ENCODE results near the gene UBXN1.
"Not testable (repeated sequence)": the region's sequence is repeated elsewhere in the genome, so short reads cannot be mapped to it uniquely, and the experiment has no call there.

UBXN1 gene

DNA sequence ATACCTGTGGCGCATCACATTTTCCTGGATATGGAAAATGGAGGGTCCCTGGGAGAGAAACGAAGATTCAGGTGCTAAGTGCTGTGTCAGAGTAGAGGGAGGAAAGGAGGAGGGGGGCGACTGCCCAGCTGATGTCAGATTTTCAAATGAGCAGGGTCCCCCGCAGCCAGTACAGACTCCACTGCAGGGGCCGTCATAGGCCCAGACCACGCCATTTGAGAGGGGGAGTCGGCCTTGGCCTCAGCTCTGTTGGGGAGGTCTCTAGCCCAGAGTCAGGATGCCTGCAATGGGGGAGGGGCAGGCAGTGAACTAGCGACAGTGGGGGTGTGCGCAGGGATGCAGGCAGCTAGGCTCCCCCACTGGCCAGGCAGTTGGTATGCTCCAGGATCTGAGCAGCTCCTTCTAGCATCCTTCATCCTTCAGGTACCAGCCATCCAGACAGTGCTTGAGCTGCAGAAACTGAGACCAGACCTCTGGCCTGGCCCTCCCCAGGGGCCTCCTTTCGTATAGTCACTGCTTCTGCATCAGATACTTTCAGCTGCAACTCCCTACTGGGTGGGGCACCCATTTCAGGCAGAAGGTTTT lies 28.5 kb upstream of the UBXN1 start, which contains the start of the genes BSCL2 and GNG3:
Gene BSCL2 (minus strand): TSS at position 148 of the 585 bp plus-strand sequence. CDS start 229 bp downstream, outside the sequence.
Gene GNG3 (plus strand): TSS at position 400 of the 585 bp plus-strand sequence. CDS start 620 bp downstream, outside the sequence.
- no peak for DNase-seq

DNA sequence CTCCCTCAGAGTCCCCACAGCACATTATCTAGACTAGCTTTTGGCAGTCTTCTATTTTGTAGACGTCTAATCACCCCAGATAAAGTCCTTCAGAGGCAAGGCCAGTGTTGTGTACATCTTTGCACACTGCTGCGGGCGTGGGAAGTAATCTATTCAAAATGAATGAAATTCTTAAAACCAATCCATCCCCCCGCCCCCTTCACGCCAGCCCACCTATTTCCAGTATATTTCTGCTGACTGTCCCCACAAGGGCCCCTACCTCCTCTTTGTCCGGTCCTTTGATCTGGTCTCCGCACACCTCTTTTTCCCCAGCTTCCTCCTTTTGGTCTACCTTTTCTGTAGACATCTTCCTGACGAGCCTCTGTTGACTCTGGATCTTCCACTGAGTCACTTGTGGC lies 28.0 kb upstream of the UBXN1 start:
- DNase-seq: no peak

DNA sequence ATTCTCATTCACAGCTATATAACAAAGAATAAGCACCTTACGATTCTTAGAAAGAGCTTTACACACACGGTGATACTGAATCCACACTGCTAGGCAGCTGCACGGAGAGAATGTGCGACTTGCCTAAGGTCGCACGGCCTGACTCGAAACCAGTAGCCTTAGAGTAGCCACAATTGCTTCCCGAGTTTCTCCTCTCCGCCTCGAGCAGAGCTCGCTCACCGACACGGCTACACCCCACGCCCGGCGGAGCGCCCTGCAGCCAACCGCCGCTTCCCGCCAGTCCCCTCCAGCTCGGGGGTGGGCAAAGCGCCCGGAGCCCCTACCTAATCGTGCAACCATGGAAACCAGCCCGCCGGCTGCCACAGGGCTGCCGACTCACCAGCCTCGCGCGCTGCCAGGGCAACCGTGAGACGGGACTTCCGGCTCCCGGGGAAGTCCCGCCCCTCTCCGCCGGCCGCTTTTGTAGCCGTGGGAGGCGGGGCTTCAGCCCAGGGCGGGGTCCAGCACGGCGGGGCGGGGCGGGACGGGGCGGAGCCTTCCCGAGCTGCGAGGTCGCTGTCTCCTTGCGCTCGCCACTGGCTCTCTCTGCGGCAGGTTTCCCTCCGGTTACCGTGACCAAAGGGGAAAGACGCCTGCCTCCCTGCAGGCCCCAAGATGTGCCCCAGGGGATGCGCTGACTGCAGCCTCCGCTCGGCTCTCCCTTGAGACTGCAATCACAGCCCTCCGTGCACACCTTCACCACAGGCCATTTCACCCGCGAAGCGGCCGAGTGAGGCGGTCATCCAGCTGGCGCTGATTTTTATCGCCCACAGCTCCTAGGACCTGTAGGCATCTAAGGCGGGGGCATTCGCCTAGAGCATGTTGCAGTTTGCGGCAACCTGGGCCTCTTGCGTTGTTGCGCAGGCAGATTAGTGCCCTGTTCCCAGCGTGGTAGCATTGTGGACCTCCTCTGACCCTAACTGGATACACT lies 27.3 kb upstream of the UBXN1 start:
- DNase-seq: peak; percentile 94

DNA sequence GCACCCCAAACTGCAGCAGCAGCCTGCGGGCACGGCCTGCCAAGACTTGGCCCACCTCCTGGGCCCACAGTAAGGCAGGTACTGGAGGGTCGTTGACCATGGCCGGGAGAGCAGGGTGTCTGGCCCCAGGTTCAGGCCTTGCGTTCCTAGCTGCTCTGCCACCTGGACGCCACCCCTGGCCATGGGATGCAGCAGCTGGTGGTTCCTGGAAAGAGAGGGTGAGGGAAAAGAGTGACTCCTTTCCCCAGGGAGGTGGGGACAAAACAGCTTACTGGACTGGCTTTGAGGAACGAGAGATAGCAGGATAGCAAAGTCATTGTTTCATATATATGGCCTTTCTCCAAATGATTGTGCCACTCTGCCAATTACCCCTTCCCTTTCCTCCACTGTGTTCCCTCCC lies 26.5 kb upstream of the UBXN1 start:
- no peak for DNase-seq

DNA sequence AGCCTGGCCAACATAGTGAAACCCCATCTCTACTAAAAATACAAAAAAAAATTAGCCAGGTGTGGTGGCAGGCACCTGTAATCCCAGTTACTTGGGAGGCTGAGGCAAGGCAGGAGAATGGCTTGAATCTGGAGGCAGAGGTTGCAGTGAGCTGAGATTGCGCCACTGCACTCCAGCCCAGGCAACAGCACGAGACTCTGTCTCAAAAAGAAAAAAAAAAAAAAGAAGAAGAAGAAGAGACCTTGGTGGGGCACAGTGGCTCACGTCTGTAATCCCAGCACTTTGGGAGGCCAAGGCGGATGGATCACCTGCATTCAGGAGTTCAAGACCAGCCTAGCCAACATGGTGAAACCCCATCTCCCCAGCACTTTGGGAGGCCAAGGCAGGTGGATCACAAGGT lies 25.0 kb upstream of the UBXN1 start:
- DNase-seq: not testable (repeated sequence)

DNA sequence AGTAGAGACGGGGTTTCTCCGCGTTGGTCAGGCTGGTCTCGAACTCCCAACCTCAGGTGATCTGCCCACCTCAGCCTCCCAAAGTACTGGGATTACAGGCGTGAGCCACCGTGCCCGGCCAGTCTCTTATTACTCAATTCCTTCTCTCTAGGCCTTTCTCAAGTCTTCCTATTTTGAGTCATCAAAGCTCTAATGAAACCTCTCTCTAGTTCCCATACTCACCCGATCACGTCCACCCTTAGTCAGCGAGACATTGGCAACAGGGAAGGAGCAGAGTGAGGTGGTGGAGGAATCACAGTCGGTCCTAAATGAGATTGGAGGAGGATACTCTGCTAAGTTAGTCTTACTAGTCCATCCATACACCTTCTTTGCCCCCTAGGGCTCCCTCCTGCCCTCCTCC lies 23.4 kb upstream of the UBXN1 start:
- DNase-seq: peak; percentile 30

DNA sequence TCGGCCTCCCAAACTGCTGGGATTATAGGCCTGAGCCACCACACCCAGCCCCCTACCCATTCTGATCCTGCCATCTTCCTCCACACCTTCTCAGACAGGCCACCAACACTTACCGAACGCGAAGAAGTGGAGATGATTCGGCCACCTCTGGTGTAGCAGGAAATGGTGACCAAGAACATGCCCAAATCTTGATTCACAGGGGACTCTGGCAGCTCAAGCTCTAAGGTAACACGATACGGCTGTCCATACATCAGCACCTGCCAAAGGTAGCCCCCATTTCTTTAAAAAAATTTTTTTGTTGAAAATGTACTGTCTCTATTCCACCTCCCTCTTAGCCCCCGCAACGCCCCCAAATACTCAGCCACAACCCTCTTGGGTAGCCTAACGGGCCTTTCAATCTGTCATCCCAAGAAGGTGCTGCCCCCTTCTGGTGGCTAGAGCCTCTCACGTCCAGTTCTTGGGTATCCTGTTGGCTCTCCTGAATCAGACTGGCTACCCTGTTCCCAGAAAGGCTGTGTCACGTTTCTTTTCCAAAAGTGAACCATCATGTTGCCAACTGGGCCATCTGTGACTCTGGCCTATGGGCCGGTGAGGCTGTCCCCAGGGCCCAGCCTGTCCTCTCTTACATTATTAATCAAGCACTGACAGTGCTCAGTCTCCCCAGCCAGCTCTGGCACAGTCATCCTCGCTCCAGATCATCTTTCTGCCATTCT lies 15.7 kb upstream of the UBXN1 start:
- DNase-seq: peak; percentile 77

DNA sequence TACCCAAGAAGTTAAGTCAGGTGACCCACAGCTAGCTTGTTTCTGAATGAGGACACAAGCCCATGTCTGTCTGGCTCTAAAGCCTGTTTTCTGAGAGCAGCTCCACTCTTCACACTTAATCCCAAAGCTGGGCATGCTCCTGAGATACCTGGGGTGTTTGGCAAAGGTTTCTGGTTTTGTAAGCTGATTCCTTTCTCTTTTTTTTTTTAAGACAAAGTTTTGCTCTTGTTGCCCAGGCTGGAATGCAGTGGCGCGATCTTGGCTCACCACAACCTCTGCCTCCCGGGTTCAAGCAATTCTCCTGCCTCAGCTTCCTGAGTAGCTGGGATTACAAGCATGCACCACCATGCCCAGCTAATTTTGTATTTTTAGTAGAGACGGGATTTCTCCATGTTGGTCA lies 14.8 kb upstream of the UBXN1 start:
- not testable (repeated sequence) for DNase-seq

DNA sequence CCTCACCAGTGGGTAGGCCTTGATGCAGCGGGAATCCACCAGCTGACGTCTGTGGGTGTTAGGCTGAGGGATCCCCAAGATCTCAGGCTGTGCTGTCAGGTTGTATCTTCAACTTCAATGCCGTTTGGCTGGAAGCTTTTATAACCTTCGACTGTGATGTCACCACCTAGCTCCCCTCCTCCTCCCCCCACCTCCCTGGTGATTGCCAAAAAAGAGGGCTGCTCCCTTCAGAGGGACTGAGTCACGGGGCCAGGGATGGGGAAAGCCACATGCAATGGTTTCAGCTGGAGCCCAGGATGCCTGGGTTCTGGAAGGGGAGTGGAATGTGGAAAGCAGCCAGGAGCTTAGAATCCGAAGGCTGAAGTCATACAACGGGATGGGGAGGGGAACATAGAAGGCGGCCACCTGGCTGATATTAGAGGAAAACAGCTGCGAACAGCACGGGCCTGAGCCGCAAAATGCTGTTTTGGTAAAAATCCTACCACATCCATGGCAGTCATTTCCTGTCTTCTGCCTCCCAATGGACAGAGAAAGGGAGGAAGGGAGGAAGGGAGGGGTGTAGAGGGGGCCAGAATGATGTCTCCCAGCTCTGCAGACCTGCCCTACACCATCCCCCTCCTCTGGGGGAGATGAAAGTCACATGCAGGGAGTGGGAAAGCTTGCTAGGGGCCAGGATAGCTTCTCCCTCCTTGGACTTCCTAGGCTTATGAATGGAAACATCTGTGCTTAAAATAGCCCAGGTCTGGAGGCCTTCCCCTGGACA lies 10.7 kb upstream of the UBXN1 start, which contains the start of gene LRRN4CL:
Gene LRRN4CL (minus strand): TSS at position 110 of the 763 bp plus-strand sequence. CDS start 1,022 bp downstream, outside the sequence.
- no peak for DNase-seq

DNA sequence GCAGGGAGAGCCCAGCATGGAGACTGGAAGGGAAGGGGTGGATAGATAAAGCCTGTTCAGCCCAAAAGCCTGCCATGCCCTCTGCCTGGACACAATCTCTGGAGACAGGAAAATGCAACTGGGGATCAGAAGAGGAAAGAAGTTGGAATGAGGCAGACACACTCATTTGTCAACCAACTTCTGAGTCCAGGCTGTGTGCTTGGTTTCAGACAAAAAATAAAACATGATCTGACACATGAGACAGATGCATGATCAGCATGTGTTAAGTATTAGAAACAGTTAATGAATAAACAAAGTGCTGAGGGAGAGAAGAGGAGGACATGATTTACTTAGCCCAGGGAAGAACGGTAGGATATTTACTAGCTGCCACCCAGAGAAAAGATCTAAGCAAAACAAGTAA lies 9.6 kb upstream of the UBXN1 start:
- DNase-seq: no peak

DNA sequence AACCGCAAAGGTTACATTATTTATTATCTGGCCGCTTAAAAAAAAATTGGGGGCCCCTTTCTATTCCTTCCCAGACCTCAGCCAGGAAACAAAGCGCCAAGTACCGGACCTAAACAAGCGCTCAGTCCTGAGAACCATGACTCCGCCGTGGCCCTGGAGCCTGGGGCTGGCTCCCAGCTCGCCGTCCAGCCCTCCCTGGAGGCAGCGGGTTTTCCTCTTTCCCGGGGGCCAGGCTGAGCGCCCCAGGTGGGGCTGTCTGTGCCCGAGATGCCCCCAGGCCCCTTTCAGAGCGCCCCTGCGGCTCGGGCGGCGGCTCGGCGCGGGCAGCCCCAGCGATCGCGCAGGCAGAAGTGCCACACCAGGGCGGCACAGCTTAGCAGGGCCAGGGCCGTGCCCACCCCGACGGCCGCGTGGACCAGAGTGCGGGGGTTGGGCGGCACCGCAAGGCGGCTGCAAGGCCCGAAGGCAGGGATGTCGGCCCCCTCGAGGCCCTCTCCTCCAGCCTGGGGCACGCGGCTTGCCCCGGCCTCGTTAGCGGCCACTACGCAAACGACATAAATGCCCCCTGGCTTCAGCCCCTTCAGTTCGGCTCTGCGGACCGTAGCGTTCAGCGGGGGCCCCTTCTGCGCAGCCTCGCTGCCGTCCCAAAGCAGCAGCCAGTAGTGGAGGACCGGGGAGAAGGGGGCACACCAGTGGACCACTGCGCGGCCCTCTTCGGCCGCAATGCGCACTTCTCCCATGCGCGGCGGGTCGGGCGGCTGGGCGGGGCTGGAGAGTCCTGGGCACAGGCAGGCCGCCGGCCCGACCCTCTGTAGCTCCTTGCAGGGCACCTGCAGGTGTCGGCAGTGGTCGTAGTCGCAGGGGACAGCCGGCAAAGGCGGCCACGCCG lies 8.9 kb upstream of the UBXN1 start:
- DNase-seq: no peak

DNA sequence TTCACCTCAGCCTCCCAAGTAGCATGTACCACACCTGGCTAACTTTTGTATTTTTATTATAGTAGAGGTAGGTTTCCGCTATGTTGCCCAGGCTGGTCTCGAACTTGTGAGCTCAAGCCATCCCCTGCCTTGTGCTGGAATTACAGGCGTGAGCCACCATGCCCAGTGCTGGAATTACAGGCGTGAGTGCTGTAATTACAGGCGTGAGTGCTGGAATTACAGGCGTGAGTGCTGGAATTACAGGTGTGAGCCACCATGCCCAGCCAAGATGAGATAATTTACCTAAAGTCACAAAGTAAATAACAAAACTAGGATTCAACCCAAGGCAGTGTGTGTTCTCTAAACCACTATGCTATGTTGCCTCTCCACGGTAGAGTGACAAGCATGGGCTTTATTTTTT lies 3.6 kb upstream of the UBXN1 start:
- DNase-seq: no peak

DNA sequence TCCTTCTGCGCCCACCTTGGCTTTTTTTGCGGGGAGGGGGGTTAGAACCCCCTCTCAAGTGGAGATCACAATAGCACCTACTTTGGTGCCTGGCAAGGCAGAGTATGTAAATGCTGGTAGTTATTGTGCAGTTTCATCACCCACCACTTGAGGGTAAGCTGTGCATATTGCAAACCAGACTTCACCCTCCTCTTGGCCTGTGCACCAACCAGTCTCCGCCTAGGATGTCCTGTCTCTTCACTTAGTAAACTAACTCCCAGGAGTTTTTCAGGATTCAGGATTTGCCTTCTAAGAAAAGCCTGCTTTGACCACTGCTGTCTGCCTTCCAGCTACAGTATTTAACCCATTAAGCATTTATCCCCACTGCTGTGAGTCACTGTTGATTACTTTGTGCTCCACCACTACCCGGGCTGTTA lies 2.0 kb upstream of the UBXN1 start:
- DNase-seq: peak; percentile 33

DNA sequence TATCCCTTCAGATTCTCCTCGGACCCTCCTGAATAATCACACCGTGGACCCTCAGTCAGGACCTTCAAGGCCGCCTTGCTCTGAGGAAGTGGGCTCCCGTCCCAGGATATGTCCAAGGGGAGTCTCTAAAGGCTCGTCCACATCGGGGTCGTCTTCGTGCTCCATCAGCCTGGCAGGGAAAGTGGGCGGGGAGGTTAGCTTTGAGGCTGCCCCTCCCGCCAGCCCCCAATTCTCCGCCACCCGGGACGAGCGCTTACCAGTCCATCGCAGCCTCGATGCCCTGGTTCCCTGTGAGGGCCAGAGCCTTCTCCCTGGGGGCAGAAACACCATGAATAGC lies 472 bp downstream of the UBXN1 start:
- DNase-seq: no peak

DNA sequence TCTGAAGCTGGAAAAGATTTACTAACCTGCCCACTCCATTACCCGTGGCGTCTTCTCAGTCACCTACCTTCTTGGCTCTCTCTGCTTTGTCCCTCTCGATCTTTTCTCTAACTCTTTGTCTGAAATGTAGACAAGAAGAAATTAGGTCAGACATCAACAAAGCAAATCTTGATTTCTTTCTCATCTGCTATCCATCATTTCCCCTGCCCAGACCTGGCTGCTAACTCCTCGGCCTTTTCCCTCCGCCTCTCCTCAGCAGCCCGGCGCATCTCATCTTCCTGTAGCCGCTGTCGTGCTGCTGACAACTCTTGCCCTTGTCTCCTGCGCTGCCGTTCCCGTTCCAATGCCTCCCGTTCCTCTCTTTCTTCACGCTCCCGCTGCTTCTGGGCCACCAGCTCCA lies 1.2 kb downstream of the UBXN1 start:
- DNase-seq: no peak

DNA sequence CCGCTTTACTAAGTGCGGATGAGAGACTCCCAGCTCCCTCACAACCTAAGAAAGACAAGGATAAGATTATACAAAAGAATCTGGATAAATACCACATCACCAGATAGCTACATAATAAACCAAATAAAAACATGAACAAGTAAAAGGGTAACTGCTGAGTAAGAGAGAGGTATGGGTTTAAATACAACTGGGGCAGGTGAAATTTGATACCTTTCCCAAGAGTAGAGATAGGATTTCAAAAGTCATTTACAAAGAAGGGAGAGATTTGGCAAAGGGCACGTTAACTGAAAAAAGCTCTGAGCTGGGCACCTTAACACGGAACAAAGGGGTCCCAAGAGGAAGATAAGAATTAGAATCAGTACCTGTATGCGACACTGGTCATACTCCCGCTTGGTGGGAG lies 1.7 kb downstream of the UBXN1 start:
- no peak for DNase-seq

DNA sequence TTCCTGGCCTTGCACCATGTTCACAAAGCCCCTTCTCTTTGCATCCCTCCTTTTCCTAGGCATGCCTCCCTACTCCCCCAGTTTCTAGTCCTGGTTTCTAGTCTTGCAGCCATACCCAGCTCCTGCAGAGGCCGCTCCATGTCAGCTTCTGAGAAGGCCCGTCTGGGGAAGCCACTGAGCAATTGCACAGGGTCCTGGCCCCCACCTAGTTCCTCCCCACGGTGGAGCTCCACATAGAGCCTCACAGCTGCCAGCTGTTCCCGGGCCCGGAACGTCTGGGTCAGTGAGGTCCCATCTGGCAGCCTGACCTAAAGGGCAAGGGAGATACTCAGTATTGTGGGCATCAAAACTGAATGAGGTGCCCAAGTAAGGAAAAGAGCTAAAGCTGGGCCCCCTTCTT lies 2.2 kb downstream of the UBXN1 start:
- DNase-seq: no peak

DNA sequence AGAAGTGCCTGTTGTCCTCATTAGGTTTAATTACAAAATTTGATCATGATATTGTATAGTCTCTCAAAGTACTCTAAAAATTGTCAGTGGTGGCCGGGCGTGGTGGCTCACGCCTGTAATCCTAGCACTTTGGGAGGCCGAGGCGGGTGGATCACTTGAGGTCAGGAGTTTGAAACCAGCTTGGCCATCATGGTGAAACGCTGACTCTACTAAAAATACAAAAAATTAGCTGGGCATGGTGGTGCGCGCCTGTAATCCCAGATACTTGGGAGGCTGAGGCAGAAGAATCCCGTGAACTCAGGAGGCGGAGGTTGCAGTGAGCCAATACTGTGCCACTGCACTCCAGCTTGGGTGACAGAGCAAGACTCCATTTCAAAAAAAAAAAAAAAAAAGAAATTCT lies 3.5 kb downstream of the UBXN1 start:
- DNase-seq: not testable (repeated sequence)

DNA sequence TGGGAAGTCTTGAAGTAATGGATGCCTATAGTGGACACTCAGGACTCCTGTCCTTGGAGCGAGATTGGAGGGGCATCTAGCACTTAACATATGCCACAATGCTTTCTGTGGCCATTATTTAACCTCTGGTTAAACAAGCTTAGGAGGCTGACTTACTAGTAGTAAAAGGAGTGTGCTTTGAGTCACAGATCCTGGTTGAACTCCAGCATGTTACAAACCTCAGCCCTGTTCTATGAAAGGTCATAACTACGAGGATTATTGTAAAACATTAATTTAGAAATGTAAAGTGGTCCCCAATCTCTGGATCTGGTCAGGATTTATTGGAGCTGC lies 5.7 kb downstream of the UBXN1 start:
- DNase-seq: no peak

DNA sequence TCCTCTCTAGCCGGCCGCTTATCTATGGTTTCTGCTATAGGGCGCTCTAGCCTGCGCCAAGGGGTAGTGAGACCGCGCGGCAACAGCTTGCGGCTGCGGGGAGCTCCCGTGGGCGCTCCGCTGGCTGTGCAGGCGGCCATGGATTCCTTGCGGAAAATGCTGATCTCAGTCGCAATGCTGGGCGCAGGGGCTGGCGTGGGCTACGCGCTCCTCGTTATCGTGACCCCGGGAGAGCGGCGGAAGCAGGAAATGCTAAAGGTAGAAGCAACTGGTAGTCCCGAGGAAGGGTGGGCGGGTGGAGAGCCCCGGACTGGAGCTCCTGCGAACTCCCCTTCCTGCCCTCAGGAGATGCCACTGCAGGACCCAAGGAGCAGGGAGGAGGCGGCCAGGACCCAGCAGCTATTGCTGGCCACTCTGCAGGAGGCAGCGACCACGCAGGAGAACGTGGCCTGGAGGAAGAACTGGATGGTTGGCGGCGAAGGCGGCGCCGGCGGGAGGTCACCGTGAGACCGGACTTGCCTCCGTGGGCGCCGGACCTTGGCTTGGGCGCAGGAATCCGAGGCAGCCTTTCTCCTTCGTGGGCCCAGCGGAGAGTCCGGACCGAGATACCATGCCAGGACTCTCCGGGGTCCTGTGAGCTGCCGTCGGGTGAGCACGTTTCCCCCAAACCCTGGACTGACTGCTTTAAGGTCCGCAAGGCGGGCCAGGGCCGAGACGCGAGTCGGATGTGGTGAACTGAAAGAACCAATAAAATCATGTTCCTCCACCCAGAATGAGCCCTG lies 7.1 kb downstream of the UBXN1 start, which contains the start of the genes LBHD1 and UQCC3:
Gene LBHD1 (minus strand): TSS at position 660 of the 782 bp plus-strand sequence. CDS start 2,236 bp downstream, outside the sequence.
Gene UQCC3 (plus strand): TSS at position 66 of the 782 bp plus-strand sequence. CDS start 73 bp downstream, at position 139.
- peak; percentile 77 for DNase-seq

DNA sequence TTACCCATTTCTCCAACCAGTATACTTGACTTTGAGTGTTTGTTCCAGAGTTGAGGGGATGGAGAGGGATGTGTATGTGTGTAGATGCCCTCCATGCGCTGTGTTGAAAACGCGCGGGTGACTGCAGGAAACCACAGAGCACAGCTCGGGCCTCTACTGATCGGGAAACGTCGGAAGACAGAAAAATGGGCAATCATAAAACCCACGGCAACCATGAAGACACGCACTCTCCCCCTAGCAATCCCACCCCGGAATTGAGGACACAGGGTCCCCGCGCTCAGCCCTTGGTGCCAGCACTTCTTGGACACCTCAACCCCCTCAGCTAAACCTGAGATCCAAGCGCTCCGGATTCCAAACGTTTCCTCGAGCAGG lies 7.7 kb downstream of the UBXN1 start:
- DNase-seq: no peak
